Glomerular visceral epithelial cell (primary cell): ENCODE data around the gene ZBTB7A.
A peak's percentile ranks its signal among the peaks of the same experiment; 100 is the strongest.

ENCODE experiments used
- DNase-seq: peaks from one replicate; pipeline ENCODE4 v3.0.0-alpha.2; 2016; ENCODE audit errors: extremely low spot score

The ZBTB7A gene

DNA sequence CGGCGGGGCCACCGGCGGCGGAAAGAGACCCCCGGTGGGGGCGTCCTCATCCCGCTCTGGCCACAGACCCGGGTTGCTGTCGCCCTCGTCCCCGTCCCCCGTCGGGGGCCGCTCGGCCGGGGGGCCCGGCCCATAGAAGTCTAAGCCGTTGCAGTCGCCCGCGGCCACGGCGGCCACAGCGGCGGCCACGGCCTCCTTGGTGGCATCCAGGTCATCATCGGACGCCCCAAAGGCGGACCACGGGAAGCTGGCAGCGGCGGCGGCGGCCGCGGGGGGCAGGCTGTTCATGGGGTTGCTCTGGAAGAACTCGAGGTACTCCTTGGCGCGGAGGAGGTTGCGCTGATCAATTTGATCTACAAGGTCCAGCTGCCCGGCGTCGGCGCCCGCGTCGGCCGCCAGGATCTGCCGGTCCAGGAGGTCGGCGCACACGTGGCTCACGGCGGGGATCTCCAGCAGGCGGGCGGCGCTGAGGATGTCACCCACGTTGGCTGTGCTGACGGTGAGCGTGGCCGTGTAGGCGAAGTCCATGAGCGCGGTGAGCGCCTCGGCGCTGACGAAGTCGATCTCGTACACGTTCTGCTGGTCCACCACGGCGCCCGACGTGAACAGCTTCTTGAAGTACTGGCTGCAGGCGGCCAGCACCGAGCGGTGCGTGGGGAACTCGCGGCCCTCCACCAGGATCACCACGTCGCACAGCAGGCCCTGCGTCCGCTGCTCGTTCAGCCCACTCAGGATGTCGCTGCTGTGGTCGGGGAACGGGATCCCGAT lies 12.1 kb downstream of the ZBTB7A start:
- DNase-seq: no peak

DNA sequence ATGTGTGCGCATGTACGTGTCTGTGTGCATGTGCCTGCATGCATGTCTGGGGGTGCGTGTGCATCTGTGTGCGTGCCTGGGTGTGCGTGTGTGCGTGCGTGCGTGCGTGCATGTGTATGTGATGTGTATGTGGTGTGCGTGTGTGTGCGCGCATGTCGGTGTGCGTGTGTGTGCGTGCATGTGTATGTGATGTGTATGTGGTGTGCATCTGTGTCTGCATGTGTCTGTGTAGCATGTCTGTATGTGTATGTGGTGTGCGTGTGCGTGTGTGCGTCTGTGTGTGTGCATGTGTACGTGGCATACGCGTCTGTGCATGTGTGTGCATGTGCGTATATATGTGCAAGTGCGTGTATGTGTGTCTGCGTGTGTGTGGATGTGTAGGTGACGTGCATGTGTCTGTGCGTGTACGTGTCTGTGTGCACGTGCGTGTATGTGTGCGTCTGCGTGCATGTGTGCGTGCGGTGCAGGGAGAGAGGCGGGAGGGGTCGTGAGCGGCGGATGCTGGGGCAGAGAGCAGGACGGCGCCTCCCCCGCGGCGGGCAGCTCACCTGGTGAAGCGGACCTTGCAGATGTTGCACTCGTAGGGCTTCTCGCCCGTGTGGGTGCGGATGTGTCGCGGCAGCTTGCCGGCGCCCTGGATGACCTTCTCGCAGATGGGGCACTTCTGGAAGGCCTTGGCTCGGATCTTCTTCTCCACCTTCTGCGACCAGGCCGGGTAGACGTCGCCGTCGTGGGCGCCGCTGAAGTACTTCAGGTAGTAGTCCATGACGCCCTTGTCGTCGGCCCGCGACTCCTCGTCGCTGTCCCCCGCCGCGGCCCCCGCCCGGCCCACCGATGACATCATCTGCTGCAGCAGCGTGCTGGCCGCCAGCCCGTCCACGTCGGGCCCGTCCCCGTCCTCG lies 13.0 kb downstream of the ZBTB7A start:
- no peak for DNase-seq

DNA sequence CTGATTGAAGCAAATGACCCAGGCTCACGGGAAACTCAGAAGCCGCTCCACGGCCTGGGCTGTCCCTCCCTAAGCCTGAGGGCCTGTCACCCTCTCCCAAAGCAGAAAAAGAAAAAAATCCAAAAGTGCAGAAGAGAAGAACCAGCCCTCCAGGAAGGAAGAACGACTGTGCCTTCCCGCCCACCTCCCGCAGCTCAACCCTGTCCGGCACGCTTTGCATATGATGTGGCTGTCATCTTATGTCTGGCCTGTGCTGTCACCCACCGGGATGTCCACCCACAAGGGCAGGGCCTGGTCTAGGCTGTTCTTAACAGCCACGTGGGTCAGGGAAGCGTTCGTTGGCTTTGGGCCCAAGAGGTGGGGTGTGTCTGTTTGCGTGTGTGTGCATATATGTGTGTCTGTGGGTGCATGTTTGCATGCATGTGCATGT lies 13.7 kb downstream of the ZBTB7A start:
- DNase-seq: no peak

DNA sequence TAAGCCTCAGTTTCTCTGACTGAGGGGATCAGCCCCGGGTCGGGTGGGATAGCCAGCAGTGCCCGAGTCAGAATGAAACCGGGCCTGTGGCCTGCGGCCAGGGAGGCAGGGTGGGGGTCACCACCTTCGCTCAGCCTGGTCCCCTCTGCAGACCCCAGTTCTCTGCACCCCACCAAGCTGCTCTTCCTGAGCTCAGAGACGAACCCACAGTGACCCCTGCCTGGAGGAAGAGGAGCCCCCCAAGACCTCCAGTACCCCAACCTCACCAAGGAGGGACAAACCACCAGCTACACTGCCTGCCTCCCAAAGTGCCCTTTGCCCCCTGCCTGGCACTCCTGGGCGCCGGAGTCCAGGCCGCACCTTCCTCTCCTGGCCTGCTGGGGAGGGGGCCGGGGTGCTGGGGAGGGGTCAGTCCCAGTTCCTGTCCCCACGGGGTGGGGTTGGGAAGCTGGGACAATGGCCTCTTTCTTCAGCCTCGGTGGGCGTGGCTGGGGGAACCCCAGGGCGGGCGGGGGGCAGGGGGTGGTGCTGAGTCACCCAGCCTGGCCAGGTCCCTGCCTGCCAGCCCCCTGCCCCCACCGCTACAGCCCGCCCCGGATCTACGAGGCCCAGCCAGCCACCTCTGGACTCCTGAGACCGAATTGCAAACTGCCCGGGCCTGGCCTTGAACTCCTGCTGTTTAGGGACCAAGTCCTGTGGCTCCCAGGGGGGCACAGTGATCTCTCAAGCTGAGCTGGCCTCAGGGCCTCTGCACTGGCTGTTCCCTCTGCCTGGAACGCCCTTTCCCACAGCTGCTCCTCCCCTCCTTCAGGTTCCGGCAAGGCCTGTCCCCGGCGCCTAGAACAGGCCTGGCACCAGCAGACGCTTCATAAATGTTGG lies 14.3 kb downstream of the ZBTB7A start:
- DNase-seq: peak; percentile 81

DNA sequence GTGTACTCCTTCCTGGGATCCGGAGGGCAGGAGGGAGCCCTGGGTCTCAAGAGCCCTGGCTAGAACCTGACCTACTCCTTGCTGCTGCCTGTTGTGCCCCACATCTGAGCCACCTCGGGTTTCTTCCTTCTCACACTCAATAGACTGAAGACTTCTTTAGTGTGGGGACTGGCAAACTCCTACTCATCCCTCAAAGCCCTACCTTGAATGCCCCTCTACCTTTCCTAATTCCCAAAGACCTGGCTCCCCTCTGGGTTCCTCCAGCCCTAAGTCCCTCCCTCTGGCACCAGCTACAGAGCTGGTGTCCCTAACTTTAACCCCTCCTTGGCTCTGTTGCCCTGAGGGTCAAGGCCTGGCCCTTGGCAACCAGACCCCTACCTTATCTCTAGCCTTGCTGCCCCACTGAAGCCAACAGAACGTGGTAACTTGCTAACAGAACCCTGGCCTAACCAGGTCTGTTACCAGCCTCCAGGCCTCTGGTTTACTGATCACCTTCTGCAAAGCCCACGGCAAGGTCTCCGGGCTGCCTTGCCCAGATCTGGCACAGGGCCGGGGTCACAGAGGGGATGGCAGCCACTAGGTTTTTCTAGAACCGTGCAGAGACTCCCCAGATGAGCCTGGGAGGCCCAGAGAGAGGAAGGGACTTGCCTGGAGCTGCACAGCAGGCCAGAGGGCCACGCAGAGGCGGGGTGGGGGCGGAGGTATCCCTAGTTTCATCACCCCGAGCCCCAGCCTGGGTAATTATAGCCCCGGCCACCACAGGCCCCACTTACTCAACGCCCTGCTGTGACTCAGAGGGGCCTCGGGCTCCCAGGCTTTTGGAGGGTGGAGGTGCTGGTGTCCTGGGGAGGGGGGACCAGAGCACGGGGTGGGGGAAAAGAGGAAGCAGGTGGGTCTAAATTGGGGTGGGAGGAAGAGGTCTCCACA lies 15.3 kb downstream of the ZBTB7A start:
- DNase-seq: peak; percentile 72

DNA sequence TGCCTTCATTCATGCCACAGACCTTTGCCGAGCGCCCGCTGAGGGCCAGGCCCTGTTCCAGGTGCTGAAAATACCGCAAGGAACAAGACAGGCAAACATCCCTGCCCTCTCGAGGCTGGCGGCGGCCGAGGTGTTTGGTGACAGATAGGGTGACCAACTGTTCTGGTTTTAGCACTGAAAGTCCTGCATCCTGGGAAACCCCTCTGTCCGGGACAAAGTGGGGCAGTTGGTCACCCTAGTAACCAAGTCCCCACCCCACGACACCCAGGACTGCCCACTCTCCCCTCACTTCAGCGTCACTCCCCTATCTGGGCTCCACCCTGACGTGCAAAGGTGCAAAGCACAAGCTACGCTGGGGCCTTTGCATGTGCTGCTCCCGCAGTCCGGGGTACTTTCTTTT lies 17.3 kb downstream of the ZBTB7A start:
- no peak for DNase-seq

DNA sequence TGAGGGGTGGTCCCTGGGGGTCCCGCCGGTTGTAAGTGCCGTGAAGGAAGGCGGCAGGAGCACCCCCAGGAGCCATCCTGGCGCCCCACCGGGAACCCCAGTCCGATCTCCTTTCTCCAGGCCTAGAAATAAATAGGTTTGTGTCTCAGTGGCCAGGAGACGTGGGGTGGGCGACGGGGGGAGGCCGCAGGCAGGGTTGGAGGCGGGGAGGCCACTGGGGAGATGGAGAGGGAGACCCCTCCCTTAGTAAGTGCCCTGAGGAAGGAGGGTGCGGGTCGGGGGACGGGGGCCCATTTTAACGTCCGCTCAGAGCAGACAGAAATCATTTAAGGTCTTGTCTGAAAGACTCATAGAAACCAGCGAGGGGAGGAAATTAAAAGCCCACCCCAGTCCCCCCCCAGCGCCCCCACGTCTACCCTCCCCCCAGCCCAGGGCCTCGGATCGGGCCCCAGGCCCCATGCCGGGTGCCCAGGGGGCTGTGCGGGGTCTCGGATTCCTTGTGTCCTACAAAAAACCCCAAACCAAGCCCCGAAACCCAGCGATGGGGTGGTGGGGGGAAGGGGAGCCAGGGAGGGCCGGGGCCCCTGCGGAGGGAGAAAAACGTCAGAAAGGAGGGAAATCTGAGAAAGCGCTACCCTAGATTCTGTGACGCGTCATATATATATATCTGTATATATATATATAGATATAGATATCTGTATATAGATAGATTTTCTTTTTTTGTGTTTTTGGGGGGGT lies 19.6 kb downstream of the ZBTB7A start:
- no peak for DNase-seq

DNA sequence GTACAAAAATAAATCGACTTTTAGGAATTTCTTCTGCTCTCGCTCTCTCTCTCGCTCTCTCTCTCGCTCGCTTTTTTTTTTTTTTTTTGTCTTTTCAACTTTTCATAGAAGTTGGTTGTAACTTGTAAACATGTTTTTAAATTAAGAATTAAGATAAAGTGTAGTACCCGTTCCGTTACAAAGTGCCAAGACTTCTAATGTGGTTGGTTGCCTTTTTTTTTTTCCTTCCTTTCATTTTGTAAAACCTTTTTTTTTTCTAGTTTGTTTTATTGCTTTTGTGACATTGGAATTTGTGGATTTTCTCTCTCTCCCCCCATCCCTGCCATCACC lies 20.4 kb downstream of the ZBTB7A start:
- DNase-seq: no peak

DNA sequence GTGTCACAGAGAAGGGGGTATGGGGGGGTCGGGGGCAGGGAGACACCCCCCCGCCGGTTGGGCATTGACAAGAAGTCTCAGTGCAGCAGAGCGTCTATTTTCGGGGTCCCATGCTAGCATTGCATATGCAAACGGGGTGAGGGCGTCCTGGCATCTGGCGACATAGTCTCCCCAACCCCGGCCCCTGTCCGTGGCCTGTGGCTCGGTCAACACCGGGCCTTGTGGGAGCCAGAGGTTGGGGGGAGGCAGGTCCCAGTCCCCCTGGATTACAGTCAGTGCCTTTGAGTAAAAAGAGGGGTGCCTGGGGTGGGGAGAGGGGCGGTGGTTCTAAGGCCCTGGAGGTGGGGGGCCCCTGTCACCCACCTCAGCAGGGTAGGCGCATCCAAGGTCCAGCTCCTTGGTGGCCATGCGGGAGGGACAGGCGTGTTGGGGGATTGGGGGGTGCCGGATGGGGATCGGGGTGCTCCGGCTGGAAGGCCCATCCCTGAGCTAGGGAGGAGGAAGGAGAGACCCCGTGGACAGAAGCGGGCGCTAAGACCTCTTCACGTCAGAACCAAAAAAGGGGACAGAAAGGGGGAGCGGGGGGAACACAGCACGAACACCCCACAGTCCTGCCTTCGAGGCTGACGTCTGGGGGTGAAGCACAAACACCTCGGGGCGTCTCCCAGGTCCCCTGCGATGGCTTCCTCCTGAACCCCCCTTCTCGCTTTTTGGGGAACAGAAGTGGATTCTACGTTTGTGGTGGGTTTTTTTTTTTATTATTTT lies 20.9 kb downstream of the ZBTB7A start:
- DNase-seq: no peak

DNA sequence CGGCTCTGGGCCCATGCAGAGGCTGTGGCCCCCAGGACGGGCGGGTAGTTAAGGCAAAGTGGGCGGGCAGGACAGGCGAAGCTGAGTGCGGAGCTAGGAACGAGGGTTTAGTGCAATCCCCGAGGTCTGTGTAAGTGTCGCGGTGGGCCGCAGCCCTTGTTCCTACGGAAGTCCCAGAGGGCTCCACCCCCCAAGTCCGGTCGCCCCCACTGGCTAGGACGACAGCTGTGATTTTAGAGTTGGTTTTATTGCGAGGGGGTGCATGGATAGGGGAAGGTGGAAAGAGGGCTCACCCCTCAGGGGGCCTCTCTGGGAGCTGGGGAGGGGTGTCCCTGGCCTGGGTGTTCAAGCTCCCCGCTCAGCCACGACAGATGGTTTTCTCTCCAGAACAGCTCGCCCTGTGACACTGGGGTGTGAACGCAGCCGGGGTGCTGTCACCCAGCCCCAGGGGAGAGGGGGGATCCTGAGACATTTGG lies 21.7 kb downstream of the ZBTB7A start:
- DNase-seq: no peak

DNA sequence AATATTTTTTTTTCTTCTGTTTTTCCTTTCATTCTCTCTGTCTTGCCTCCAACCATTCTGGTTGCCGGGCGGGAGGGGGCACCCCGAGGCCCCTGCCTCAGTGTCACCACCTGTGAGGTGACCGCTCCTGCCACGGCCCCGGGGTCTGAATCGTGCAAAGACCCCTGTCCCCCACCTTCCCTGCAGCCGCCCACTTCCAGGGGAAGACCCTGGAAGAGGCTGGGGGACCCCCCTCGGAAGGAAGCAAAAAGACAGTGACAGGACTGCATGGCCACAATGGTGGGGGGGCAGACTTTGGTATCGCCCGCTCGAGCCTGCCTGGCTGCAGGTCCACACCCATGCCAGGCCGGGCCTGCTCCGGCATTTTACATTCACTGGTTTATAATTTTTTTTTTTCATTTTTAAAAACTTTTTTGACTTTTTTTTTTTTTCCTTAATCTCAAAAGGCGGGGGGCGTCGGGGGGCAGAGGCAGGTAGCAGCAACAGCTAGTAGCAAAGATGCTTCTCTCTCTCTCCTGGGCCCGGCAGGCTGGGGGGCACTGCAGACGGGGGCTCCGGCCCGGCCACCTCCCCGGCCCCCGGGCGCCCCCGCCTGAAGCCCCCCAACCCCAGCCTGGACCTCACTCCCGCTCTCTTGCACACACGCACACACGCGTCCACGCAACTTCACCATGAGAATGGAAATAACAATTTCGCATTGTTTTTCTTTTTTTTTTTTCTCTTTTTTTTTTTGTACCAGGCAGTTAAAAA lies 22.6 kb downstream of the ZBTB7A start:
- no peak for DNase-seq

DNA sequence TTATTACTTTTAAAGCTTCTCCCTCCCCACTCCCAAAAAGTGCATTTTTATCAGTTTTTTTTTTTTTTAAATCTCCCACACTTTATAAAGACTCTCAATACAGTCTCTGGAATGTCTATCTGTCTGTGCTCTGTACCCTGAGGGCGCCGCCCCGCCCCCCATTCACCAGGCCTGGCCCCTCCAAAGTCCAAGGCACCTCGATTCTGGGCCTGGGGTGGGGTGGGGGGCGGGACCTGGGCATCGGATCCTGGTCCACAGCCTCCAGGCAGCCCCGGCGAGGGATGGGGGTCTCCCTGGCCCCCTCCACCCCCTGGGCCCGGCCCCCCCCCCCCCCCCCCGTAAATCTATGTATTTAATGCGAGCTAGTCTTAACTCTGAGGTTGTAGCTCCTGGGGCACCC lies 23.3 kb downstream of the ZBTB7A start:
- DNase-seq: no peak

DNA sequence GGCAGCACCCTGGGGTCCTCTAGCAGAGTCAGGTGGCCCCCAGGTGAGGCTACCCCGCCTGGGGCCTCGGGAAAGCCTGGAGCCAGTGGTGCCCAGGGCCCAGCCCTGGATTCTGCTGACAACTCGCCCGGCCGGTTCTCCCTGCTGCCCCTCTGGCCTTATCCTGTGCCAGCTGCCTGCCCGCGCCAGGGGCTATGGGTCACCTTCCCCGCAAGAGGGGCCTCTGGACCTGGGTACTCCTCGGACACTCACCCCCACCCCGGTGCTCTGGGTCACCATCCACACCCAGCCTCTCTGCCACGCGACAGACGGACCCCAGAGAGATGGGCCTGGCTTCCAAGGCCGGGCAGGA lies 24.0 kb downstream of the ZBTB7A start:
- DNase-seq: no peak

DNA sequence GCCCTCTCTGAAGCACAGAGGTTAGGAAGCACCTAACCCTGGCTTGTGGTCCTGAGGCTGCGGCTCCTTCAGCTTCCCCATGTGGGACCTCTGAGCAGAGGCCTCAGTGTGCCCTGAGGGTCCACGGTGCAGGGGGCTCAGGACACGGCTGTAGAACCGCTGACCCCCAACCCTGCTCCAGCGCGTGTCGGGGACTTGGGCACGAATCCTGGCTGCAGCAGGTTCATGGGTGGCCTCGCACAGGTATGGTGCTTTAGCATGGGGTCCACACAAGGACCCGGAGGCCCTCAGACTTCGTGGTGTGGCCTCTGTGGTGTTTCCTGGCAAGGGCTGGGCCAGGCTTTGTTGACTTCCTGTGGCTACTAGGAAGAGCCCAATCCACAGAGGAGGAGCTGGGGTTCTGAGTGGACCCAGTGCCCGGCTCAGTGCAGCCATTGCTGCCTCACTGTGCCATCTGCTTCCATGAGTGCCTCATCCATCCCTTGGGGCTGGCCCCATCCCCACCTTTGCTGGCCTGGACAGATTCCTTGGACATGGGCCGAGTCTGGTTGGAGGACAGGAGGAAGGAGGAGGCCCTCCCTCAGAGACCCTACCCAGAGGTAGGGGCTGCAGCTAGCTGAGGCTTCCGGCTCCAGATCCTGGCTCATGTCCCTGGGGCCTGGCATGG lies 24.5 kb downstream of the ZBTB7A start:
- no peak for DNase-seq

DNA sequence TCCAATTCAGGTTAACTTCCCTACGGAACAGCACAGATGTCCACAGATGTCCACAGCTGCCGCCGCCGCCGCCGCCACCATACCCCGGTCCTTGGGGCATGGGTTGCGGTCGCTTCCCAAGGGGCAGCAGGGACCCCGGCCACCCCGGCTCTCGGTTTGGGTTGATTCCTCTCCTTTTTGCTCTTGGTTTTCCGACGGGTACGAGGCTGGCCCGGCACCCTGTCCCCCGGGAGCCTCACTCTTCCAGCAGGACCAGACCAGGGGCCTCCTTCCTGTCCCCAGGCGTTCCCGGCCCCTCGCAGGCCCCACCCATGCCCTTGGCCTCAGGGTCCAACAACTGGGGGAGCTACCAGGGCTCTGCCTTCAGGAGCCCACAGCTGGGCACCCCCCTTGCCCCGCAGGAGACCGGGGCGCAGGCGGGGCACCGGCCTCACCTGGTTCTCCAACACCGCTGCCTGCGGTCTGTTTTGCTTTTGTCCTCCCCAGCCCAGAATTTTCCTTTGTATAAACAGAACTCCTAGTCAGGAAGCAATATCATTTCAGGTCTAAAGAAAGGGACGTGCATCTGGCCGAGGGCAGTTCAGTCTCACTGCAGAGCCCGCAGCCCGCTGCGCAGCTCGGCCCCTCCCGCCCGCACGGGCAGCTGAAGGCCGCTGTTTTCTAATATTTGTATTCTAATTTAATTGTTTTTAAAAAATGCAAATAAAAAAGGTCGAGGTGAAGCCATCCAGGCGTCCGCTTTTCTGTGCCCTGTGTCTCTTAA lies 27.9 kb downstream of the ZBTB7A start:
- no peak for DNase-seq

DNA sequence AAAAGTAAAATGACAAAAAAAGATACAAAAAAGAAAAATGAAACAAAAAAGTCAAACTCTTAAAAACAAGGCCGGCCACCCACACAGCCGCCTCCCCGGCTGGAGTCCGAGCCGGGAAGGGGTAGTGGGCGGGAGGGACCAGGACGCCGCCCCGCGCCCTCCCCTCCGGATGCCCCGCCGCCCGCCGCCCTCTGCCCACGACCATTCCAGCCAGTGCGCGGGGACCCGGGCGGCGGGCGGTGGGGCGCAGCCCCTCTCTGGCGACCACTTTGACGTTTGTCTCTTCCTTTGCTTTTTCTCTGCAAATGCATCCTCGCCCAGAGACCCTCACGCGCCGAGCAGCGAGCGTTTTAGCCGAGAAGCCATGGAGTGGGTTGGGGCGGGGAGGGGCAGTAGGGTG lies 28.6 kb downstream of the ZBTB7A start:
- no peak for DNase-seq

DNA sequence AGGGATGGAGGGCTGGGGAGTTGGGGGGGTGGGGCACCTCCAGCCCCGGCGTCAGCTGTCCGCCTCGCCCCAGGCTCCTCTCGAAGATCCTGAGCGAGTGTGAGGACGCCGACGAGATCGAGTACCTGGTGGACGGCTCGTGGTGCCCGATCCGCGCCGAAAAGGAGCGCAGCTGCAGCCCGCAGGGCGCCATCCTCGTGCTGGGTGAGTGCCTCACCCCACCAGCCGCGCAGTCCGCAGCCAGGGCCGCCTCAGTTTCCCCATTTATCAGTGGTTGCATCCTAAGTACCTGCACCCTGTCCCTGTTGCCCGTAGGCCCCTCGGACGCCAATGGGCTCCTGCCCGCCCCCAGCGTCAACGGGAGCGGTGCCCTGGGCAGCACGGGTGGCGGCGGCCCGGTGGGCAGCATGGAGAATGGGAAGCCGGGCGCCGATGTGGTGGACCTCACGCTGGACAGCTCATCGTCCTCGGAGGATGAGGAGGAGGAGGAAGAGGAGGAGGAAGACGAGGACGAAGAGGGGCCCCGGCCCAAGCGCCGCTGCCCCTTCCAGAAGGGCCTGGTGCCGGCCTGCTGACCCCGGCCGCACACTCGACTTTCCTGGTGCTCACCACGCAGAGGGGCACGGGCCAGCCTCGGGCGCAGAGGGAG lies 29.3 kb downstream of the ZBTB7A start:
- DNase-seq: no peak
